Effector memory CD8-positive, alpha-beta T cell (primary cell): ENCODE data around the gene MT1A.

ENCODE experiments used
- ATAC-seq: fragments of 150-1000 bp; cut with Tn5 transposase; replicated peaks from 2 replicates; pipeline ENCODE4 v1.10.0; 2021; ENCODE audit warnings: mild to moderate bottlenecking, moderate library complexity
- DNase-seq, 3 experiments: peaks; one replicate each; pipeline ENCODE4 v3.0.0; 2021
- H3K27ac Mint-ChIP-seq, 2 donors: one replicate each; pipeline ENCODE4 v1.8.0; 2022; ENCODE audit warnings: mild to moderate bottlenecking in 2 of 2, mixed read lengths in 2 of 2, moderate library complexity in 2 of 2
- H3K27me3 Mint-ChIP-seq, 2 donors: one replicate each; pipeline ENCODE4 v1.8.0; 2022; ENCODE audit warnings: mixed read lengths in 2 of 2
- H3K36me3 Mint-ChIP-seq: one replicate; pipeline ENCODE4 v1.8.0; 2022; ENCODE audit warnings: mild to moderate bottlenecking, moderate library complexity, mixed read lengths; ENCODE audit not compliant: insufficient read depth
- H3K4me1 Mint-ChIP-seq, 2 donors: one replicate each; pipeline ENCODE4 v1.8.0; 2022; ENCODE audit warnings: low read depth in 2 of 2, mixed read lengths in 2 of 2
- H3K4me3 Mint-ChIP-seq, 2 donors: one replicate each; pipeline ENCODE4 v1.8.0; 2022; ENCODE audit warnings: mild to moderate bottlenecking in 2 of 2, mixed read lengths in 2 of 2, moderate library complexity in 2 of 2
- H3K9me3 Mint-ChIP-seq, 2 donors: one replicate each; pipeline ENCODE4 v1.8.0; 2022; ENCODE audit warnings: mixed read lengths in 2 of 2

The MT1A gene

GRCh38 chr16:56629531-56629930, 8.9 kb upstream of the MT1A start:
- DNase-seq (no peak), ATAC-seq (no peak)
- Mint-ChIP-seq H3K4me1 (peaks cover 15 to 17% of the 10 kb centered on the region in 2 donors), H3K27ac (no peak overlapping the region), H3K36me3 (no peaks in the 10 kb centered on the region), H3K4me3 (no peak overlapping the region), H3K27me3 (peaks cover 30 to 78% of the 10 kb centered on the region in 2 donors), H3K9me3 (no peaks in the 10 kb centered on the region)

DNA sequence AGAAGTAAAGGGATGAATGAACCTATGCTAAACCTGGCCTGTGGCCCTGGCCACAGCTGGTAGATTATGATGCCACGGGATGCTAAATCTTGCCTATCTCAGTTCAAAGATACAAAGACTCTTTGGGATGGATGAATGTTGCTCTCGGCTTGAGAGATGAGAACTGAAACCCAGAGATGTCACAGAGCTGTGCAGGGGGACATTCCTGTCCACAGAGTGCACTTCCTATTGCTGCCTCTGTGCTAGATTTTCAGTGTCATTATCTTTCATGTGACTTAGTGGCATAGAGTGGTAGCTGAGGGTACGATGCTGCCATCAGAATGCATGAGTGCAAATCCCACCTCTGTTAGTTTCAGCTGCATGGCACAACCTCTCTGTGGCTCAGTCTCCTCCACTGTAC, 8.3 kb upstream of the MT1A start:
- no peak for DNase-seq
- H3K36me3 Mint-ChIP-seq: no peaks in the 10 kb centered on the region
- ATAC-seq: peak; percentile 23
- H3K27me3 Mint-ChIP-seq: peaks cover 36 to 78% of the 10 kb centered on the region in 2 donors
- H3K9me3 Mint-ChIP-seq: no peaks in the 10 kb centered on the region
- no peak overlapping the region for H3K27ac Mint-ChIP-seq
- H3K4me3 Mint-ChIP-seq: no peak overlapping the region
- peaks cover 17 to 18% of the 10 kb centered on the region in 2 donors for H3K4me1 Mint-ChIP-seq

GRCh38 chr16:56631197-56631596, 7.3 kb upstream of the MT1A start:
- Mint-ChIP-seq H3K27ac (no peak overlapping the region), H3K4me3 (no peak overlapping the region), H3K4me1 (peaks cover 10 to 15% of the 10 kb centered on the region in 2 donors), H3K27me3 (peaks cover 43 to 78% of the 10 kb centered on the region in 2 donors), H3K9me3 (no peaks in the 10 kb centered on the region), H3K36me3 (no peaks in the 10 kb centered on the region)
- ATAC-seq: no peak
- no peak for DNase-seq

GRCh38 chr16:56631832-56632155, 6.7 kb upstream of the MT1A start:
- H3K4me3 Mint-ChIP-seq: peak overlapping the region; percentile 63 to 71
- H3K4me1 Mint-ChIP-seq: peaks cover 10 to 17% of the 10 kb centered on the region in 2 donors
- H3K27ac Mint-ChIP-seq: no peak overlapping the region
- H3K36me3 Mint-ChIP-seq: no peaks in the 10 kb centered on the region
- DNase-seq (no peak), ATAC-seq (no peak)
- H3K27me3 Mint-ChIP-seq: peaks cover 49 to 78% of the 10 kb centered on the region in 2 donors
- H3K9me3 Mint-ChIP-seq: no peaks in the 10 kb centered on the region

- peaks cover 10 to 17% of the 10 kb centered on the region in 2 donors for H3K4me1 Mint-ChIP-seq
- no peaks in the 10 kb centered on the region for H3K9me3 Mint-ChIP-seq
- ATAC-seq: peak; percentile 63
- no peaks in the 10 kb centered on the region for H3K36me3 Mint-ChIP-seq
- no peak within 1 kb of the TSS for H3K27ac Mint-ChIP-seq
- DNase-seq: no peak
- peak within 1 kb of the TSS; percentile 63 to 71 for H3K4me3 Mint-ChIP-seq
- H3K27me3 Mint-ChIP-seq: peaks cover 54 to 83% of the 10 kb centered on the region in 2 donors
These were observed 6.2 kb upstream of the MT1A start, which contains the start of gene MT1M for GRCh38 chr16:56632156-56632847. MT1M (plus strand) TSS chr16:56632659; CDS start chr16:56632732, 73 bp downstream.

DNA sequence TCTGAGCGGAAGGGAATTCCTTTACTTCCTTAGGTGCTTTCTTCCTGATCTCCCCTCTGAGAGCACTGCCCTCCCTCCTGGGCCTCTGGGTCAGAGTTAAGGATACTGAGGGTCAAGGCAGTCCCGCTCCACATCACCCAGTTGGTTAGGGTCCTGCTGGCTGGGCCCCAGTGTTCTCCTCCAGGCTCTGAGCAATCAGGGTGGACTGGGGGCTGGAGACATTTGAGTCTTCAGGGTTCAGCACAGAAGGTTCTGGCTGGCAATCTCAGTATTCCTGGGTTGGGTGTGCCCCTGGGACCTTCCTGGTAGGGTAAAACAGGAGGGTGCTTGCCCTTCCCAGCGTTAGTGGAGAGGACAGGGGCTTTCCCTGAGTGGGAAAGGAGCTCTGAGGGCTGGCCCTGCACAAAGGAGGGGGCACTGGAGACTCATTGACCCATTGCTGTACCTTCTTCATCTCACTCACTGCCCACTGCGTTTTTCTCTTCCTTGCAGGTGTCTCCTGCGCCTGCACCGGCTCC, 5.6 kb upstream of the MT1A start:
- no peak overlapping the region for H3K27ac Mint-ChIP-seq
- H3K9me3 Mint-ChIP-seq: no peaks in the 10 kb centered on the region
- no peaks in the 10 kb centered on the region for H3K36me3 Mint-ChIP-seq
- peaks cover 14 to 21% of the 10 kb centered on the region in 2 donors for H3K4me1 Mint-ChIP-seq
- DNase-seq (no peak), ATAC-seq (no peak)
- peaks cover 60 to 89% of the 10 kb centered on the region in 2 donors for H3K27me3 Mint-ChIP-seq
- H3K4me3 Mint-ChIP-seq: peak overlapping the region; percentile 63 to 71

- ATAC-seq (no peak), DNase-seq (no peak)
- H3K4me1 Mint-ChIP-seq: peaks cover 16 to 23% of the 10 kb centered on the region in 2 donors
These were observed 4.9 kb upstream of the MT1A start for GRCh38 chr16:56633535-56633934.

GRCh38 chr16:56634715-56635440, 3.6 kb upstream of the MT1A start:
- Mint-ChIP-seq H3K4me1 (peaks cover 16 to 21% of the 10 kb centered on the region in 2 donors), H3K27ac (no peak overlapping the region), H3K4me3 (peak overlapping the region; percentile 70 to 74)

More at GRCh38 chr16:56633535-56633934, 4.9 kb upstream of the MT1A start:
- no peak overlapping the region for H3K4me3 Mint-ChIP-seq
- H3K27ac Mint-ChIP-seq: no peak overlapping the region
- H3K36me3 Mint-ChIP-seq: no peaks in the 10 kb centered on the region
- no peaks in the 10 kb centered on the region for H3K9me3 Mint-ChIP-seq
- H3K27me3 Mint-ChIP-seq: peaks cover 66 to 93% of the 10 kb centered on the region in 2 donors

GRCh38 chr16:56635441-56635967, 3.0 kb upstream of the MT1A start:
- Mint-ChIP-seq H3K9me3 (no peaks in the 10 kb centered on the region), H3K36me3 (no peaks in the 10 kb centered on the region), H3K27me3 (peaks cover 86 to 100% of the 10 kb centered on the region in 2 donors), H3K27ac (no peak overlapping the region), H3K4me3 (peak overlapping the region; percentile 70 to 74), H3K4me1 (peaks cover 16 to 21% of the 10 kb centered on the region in 2 donors)
- DNase-seq: no peak
- ATAC-seq: peak; percentile 33

More at GRCh38 chr16:56634715-56635440, 3.6 kb upstream of the MT1A start:
- ATAC-seq (no peak), DNase-seq (no peak)
- Mint-ChIP-seq H3K9me3 (no peaks in the 10 kb centered on the region), H3K36me3 (no peaks in the 10 kb centered on the region), H3K27me3 (peaks cover 80 to 100% of the 10 kb centered on the region in 2 donors)

DNA sequence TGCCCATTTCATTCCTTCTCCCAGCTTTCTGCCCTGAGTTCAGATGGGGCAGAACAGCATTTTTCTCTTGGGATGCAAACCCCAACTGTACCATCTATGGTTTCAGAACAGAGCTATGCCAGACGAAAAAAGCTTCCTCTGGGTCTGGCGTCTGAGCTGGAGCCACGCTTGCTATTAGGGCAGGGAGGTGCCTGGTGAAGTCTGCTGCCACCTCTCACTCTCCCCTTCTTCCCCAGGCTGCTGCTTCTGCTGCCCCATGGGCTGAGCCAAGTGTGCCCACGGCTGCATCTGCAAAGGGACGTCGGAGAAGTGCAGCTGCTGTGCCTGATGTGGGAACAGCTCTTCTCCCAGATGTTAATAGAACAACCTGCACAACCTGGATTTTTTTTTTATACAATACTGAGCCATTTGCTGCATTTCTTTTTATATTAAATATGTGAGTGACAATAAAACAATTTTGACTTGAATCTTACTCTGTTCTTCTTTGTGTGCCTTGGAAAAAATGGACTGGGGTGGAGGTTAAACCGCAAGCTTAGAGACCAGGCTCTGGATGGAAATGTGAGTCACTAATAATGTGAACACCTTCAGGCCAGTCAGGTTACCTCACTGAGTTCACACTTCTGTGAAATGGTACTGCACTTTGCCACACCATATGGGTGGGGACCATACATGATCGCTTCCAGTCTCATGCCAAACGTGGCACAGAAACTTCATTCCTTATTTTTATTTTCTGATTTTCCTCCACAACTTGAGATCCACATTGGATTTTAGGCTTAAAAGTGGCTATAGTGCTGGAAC, 1.7 kb upstream of the MT1A start:
- Mint-ChIP-seq H3K4me1 (peaks cover 14 to 18% of the 10 kb centered on the region in 2 donors), H3K27ac (no peak overlapping the region), H3K36me3 (no peaks in the 10 kb centered on the region), H3K4me3 (no peak overlapping the region), H3K9me3 (no peaks in the 10 kb centered on the region), H3K27me3 (peaks cover 86 to 94% of the 10 kb centered on the region in 2 donors)
- ATAC-seq (no peak), DNase-seq (no peak)

DNA sequence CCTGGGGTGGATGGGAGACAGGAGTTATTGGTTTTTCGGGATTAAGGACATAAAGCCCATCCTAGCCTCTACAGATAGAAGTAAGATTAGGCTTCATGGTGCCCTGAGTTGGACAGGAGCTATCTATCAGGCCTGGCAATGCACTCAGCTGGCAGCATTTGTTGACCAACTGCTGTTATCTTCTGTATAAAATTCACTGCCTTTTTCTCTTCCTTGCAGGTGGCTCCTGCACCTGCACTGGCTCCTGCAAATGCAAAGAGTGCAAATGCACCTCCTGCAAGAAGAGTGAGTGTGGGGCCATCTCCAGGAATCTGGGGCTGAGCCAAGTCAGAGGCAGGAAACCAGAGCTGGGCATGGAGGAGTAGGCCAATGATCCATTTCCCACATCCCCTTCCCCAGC, 579 bp downstream of the MT1A start:
- H3K4me3 Mint-ChIP-seq: no peak overlapping the region
- H3K36me3 Mint-ChIP-seq: no peaks in the 10 kb centered on the region
- no peak for DNase-seq
- no peak overlapping the region for H3K27ac Mint-ChIP-seq
- H3K9me3 Mint-ChIP-seq: no peaks in the 10 kb centered on the region
- H3K27me3 Mint-ChIP-seq: peaks cover 68 to 72% of the 10 kb centered on the region in 2 donors
- ATAC-seq: no peak
- peaks cover 27 to 31% of the 10 kb centered on the region in 2 donors for H3K4me1 Mint-ChIP-seq

DNA sequence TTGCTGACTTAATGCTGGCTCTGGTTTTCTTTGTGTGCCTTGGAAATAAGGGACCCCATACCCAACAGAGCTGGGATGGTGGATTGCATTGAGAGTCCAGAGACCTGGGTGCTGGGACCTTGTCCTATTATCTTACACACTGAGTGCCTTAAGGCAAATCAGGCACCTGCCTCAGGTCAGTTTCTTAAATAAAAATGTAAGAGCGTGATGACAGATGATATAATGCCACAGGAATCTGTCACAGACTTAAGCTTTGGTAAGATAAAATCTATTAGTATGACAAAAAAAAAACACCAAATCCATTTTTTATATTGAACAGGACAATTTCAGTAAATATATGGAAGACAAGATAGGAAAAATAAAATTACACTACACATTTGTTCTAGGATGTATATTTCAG, 1.6 kb downstream of the MT1A start:
- H3K27ac Mint-ChIP-seq: no peak overlapping the region
- ATAC-seq: no peak
- no peak overlapping the region for H3K4me3 Mint-ChIP-seq

DNA sequence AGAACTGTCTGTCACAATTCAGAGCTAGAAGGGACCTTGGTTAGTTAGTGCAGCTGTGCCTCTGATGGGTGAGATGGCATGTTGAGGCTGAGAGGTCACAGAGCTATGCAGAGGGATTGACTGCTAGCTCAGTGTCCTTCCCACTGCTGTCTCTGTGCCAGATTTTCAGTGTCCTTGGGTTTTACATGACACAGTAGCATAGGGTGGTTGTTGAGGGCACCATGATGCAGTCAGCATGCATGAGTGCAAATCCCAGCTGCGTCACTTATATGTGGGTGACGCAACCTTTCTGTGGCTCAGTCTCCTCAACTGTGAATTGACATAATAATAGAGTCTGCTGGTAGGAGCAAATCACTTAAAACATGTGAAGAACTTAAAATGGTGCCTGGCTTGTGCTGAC, 2.7 kb downstream of the MT1A start:
- ATAC-seq (no peak), DNase-seq (no peak)
- Mint-ChIP-seq H3K27me3 (peaks cover 50 to 51% of the 10 kb centered on the region in 2 donors), H3K27ac (no peak overlapping the region), H3K4me3 (no peak overlapping the region), H3K4me1 (peaks cover 23 to 26% of the 10 kb centered on the region in 2 donors), H3K36me3 (no peaks in the 10 kb centered on the region), H3K9me3 (no peaks in the 10 kb centered on the region)

More for the DNA sequence above, 1.6 kb downstream of the MT1A start:
- Mint-ChIP-seq H3K4me1 (peaks cover 24 to 29% of the 10 kb centered on the region in 2 donors), H3K9me3 (no peaks in the 10 kb centered on the region), H3K27me3 (peaks cover 57 to 61% of the 10 kb centered on the region in 2 donors), H3K36me3 (no peaks in the 10 kb centered on the region)
- no peak for DNase-seq
